ENCODE data around the gene ROR2. TPM values are rescaled to one million over a fixed set of nuclear protein-coding genes. Genes with fewer than 3 reads are reported as not detected.

Gene ROR2
- total and polyA plus RNA-seq, 2 of the 8 experiments (the other 6 are each of a cell fraction or from before 2014, with no cell fraction given), result 2.7 to 4.3 TPM

GRCh38 chr9:91676046-91676445 lies 274.0 kb downstream of the ROR2 start:
- Histone ChIP-seq H3K79me1 (ENCODE audit: low read depth, low read length) (no peaks in the 10 kb centered on the region), H3K14ac (ENCODE audit: insufficient read length) (no peak overlapping the region), H2BK120ac (replicated peaks; ENCODE audit: low read depth, low read length) (no peak overlapping the region), H3K23me2 (ENCODE audit: low read depth, low read length) (no peaks in the 10 kb centered on the region), H3K36me3 (ENCODE audit: control insufficient read depth in 2 of 4, insufficient read depth in 4 of 4, low read length in 3 of 4) (no peaks in the 10 kb centered on the region), H2BK20ac (ENCODE audit: low read length) (no peak overlapping the region), H4K91ac (replicated peaks; ENCODE audit: insufficient read length, low read length) (no peak overlapping the region), H3K4ac (replicated peaks; ENCODE audit: insufficient read length, low read depth, low read length) (no peak overlapping the region), H2AK5ac (ENCODE audit: low read depth, low read length) (no peak overlapping the region), H3K23ac (ENCODE audit: insufficient read length) (no peak overlapping the region), H2BK5ac (ENCODE audit: low read depth, low read length) (no peak overlapping the region), H3K56ac (replicated peaks; ENCODE audit: insufficient read length, low read depth, low read length) (no peak overlapping the region), H3K27me3 (replicated peaks in 1 of 4; ENCODE audit: control insufficient read depth in 3 of 4, extremely low read depth in 1 of 4, insufficient read depth in 3 of 4, low read length in 3 of 4) (no peaks in the 10 kb centered on the region), H4K8ac (ENCODE audit: extremely low read depth, insufficient read depth, low read length) (no peak overlapping the region), H4K5ac (ENCODE audit: insufficient read length, low read depth, low read length) (no peak overlapping the region), H3K27ac (ENCODE audit: low read depth, low read length) (no peak overlapping the region), H3K18ac (ENCODE audit: extremely low read depth, low read length) (no peak overlapping the region), H3K79me2 (ENCODE audit: control insufficient read depth in 1 of 2, insufficient read depth in 2 of 2, low read length in 2 of 2) (no peaks in the 10 kb centered on the region), H3K9ac (replicated peaks in 1 of 4; ENCODE audit: extremely low read depth in 1 of 4, low read depth in 3 of 4, low read length in 3 of 4) (no peak overlapping the region), H4K20me1 (replicated peaks in 1 of 2; ENCODE audit: control insufficient read depth in 1 of 2, insufficient read depth in 2 of 2, low read length in 2 of 2) (no peaks in the 10 kb centered on the region), H3K4me3 (ENCODE audit: extremely low read depth in 1 of 4, insufficient read depth in 2 of 4, low read depth in 3 of 4, low read length in 4 of 4) (no peak overlapping the region), H3K4me2 (ENCODE audit: insufficient read depth in 1 of 2, low read depth in 2 of 2, low read length in 2 of 2) (no peak overlapping the region), H3K4me1 (replicated peaks in 1 of 4; ENCODE audit: control insufficient read depth in 3 of 4, insufficient read depth in 4 of 4, low read length in 3 of 4) (peaks cover 0 to 2% (median 0%) of the 10 kb centered on the region in 4 experiments; a peak in 2 of 7 replicates), H2AFZ (ENCODE audit: low read length) (no peak overlapping the region), H2BK15ac (ENCODE audit: low read length) (no peak overlapping the region), H2BK12ac (ENCODE audit: low read depth, low read length) (no peak overlapping the region), H3K9me3 (ENCODE audit: insufficient read depth in 2 of 2, low read depth in 1 of 2, low read length in 1 of 2) (no peaks in the 10 kb centered on the region)
- WGBS, 2 experiments (ENCODE audit: extremely low coverage in 1 of 2, insufficient coverage in 1 of 2, insufficient read length in 1 of 2, insufficient replicate concordance in 2 of 2, low coverage in 1 of 2, low lambda C conversion rate in 2 of 2, missing lambda C conversion rate in 1 of 2), result 80% methylated on average over 1 of the region's 1 CpG; no CpG with 5 or more reads in 1 of the 2 experiments
- ChIA-PET POLR2A (ENCODE audit: partially characterized antibody) (no interaction called here), CTCF (ENCODE audit: partially characterized antibody) (interaction anchor here (0.8 kb wide), 1 partner anchor 11 kb away, joined by 3 read pairs; no protein-coding TSS in a partner anchor)
- DNase-seq (ENCODE audit: low read depth in 1 of 2, low spot score in 2 of 2), result no peak
- TF ChIP-seq RAD21 (IDR thresholded peaks at IDR 0.05 in 1 of 2, conservative IDR thresholded peaks at IDR 0.05 in 1 of 2; ENCODE audit: low read depth in 2 of 2, low read length in 2 of 2), result peak; percentile 16 to 27; a peak in 3 of 4 replicates
- no peak for TF ChIP-seq KDM5A (IDR thresholded peaks at IDR 0.05; ENCODE audit: low read length)
- TF ChIP-seq BRCA1 (IDR thresholded peaks at IDR 0.05; ENCODE audit: low read depth, low read length), result no peak
- TF ChIP-seq CTBP2 (IDR thresholded peaks at IDR 0.05; ENCODE audit: borderline replicate concordance, insufficient read depth, insufficient read length, low read length), result no peak
- FAIRE-seq, result no peak

Data from H1 (cell line).